ENCODE data around the gene CYP21A2.
"Not testable (repeated sequence)": the region's sequence is repeated elsewhere in the genome, so short reads cannot be mapped to it uniquely, and the experiment has no call there.

Gene CYP21A2

GRCh38 chr6:32060966-32061655, 22.9 kb downstream of the CYP21A2 start:
- Histone ChIP-seq H3K27me3 (ENCODE audit: control insufficient read depth, insufficient read depth, low read length) (peaks cover 42% of the 10 kb centered on the region), H3K4me3 (ENCODE audit: low read length) (no peak overlapping the region), H3K36me3 (ENCODE audit: insufficient read depth, low read length) (no peaks in the 10 kb centered on the region), H3K9me3 (replicated peaks; ENCODE audit: low read length) (no peaks in the 10 kb centered on the region), H3K9ac (ENCODE audit: low read depth, low read length) (no peak overlapping the region), H3K4me1 (ENCODE audit: control insufficient read depth, insufficient read depth, low read length) (no peaks in the 10 kb centered on the region), H3K4me2 (ENCODE audit: low read length) (no peak overlapping the region)

GRCh38 chr6:32064706-32065105, 26.5 kb downstream of the CYP21A2 start:
- Histone ChIP-seq H3K9me3 (replicated peaks; ENCODE audit: low read length) (no peaks in the 10 kb centered on the region), H3K4me1 (ENCODE audit: control insufficient read depth, insufficient read depth, low read length) (no peaks in the 10 kb centered on the region), H3K27me3 (ENCODE audit: control insufficient read depth, insufficient read depth, low read length) (peaks cover 50% of the 10 kb centered on the region), H3K4me3 (ENCODE audit: low read length) (no peak overlapping the region), H3K36me3 (ENCODE audit: insufficient read depth, low read length) (no peaks in the 10 kb centered on the region), H3K9ac (ENCODE audit: low read depth, low read length) (no peak overlapping the region), H3K4me2 (ENCODE audit: low read length) (no peak overlapping the region)

- peaks cover 63% of the 10 kb centered on the region for H3K27me3 ChIP-seq (ENCODE audit: control insufficient read depth, insufficient read depth, low read length)
Observed at GRCh38 chr6:32067521-32067920, 29.3 kb downstream of the CYP21A2 start.

GRCh38 chr6:32068315-32068714, 30.1 kb downstream of the CYP21A2 start:
- H3K4me3 ChIP-seq (ENCODE audit: low read length); H3K4me2 ChIP-seq (ENCODE audit: low read length); H3K4me1 ChIP-seq (ENCODE audit: control insufficient read depth, insufficient read depth, low read length); H3K36me3 ChIP-seq (ENCODE audit: insufficient read depth, low read length); H3K9ac ChIP-seq (ENCODE audit: low read depth, low read length); H3K9me3 ChIP-seq (replicated peaks; ENCODE audit: low read length): not testable (repeated sequence)
- peaks cover 68% of the 10 kb centered on the region for H3K27me3 ChIP-seq (ENCODE audit: control insufficient read depth, insufficient read depth, low read length)

More at GRCh38 chr6:32067521-32067920, 29.3 kb downstream of the CYP21A2 start:
- not testable (repeated sequence) for H3K36me3 ChIP-seq (ENCODE audit: insufficient read depth, low read length); H3K4me1 ChIP-seq (ENCODE audit: control insufficient read depth, insufficient read depth, low read length); H3K9me3 ChIP-seq (replicated peaks; ENCODE audit: low read length); H3K4me3 ChIP-seq (ENCODE audit: low read length); H3K4me2 ChIP-seq (ENCODE audit: low read length); H3K9ac ChIP-seq (ENCODE audit: low read depth, low read length)

- Histone ChIP-seq H3K9me3 (replicated peaks; ENCODE audit: low read length) (no peaks in the 10 kb centered on the region), H3K9ac (ENCODE audit: low read depth, low read length) (no peak overlapping the region), H3K4me3 (ENCODE audit: low read length) (no peak overlapping the region), H3K4me2 (ENCODE audit: low read length) (no peak overlapping the region), H3K27me3 (ENCODE audit: control insufficient read depth, insufficient read depth, low read length) (peaks cover 66% of the 10 kb centered on the region), H3K36me3 (ENCODE audit: insufficient read depth, low read length) (no peaks in the 10 kb centered on the region), H3K4me1 (ENCODE audit: control insufficient read depth, insufficient read depth, low read length) (no peaks in the 10 kb centered on the region)
Observed at GRCh38 chr6:32068867-32069266, 30.7 kb downstream of the CYP21A2 start.

GRCh38 chr6:32069460-32069859, 31.2 kb downstream of the CYP21A2 start:
- Histone ChIP-seq H3K9ac (ENCODE audit: low read depth, low read length) (no peak overlapping the region), H3K4me2 (ENCODE audit: low read length) (no peak overlapping the region), H3K9me3 (replicated peaks; ENCODE audit: low read length) (no peaks in the 10 kb centered on the region), H3K27me3 (ENCODE audit: control insufficient read depth, insufficient read depth, low read length) (peaks cover 68% of the 10 kb centered on the region), H3K4me3 (ENCODE audit: low read length) (no peak overlapping the region), H3K36me3 (ENCODE audit: insufficient read depth, low read length) (no peaks in the 10 kb centered on the region), H3K4me1 (ENCODE audit: control insufficient read depth, insufficient read depth, low read length) (no peaks in the 10 kb centered on the region)

GRCh38 chr6:32069878-32070515, 31.8 kb downstream of the CYP21A2 start:
- Histone ChIP-seq H3K4me3 (ENCODE audit: low read length) (no peak overlapping the region), H3K9ac (ENCODE audit: low read depth, low read length) (no peak overlapping the region), H3K36me3 (ENCODE audit: insufficient read depth, low read length) (no peaks in the 10 kb centered on the region), H3K9me3 (replicated peaks; ENCODE audit: low read length) (no peaks in the 10 kb centered on the region), H3K27me3 (ENCODE audit: control insufficient read depth, insufficient read depth, low read length) (peaks cover 70% of the 10 kb centered on the region), H3K4me1 (ENCODE audit: control insufficient read depth, insufficient read depth, low read length) (no peaks in the 10 kb centered on the region), H3K4me2 (ENCODE audit: low read length) (no peak overlapping the region)

- Histone ChIP-seq H3K27me3 (ENCODE audit: control insufficient read depth, insufficient read depth, low read length) (peaks cover 65% of the 10 kb centered on the region), H3K4me1 (ENCODE audit: control insufficient read depth, insufficient read depth, low read length) (peaks cover 5% of the 10 kb centered on the region), H3K36me3 (ENCODE audit: insufficient read depth, low read length) (no peaks in the 10 kb centered on the region), H3K9ac (ENCODE audit: low read depth, low read length) (no peak overlapping the region), H3K4me2 (ENCODE audit: low read length) (no peak overlapping the region), H3K9me3 (replicated peaks; ENCODE audit: low read length) (no peaks in the 10 kb centered on the region), H3K4me3 (ENCODE audit: low read length) (no peak overlapping the region)
Observed at GRCh38 chr6:32070814-32071543, 32.8 kb downstream of the CYP21A2 start.

GRCh38 chr6:32073101-32073500, 34.9 kb downstream of the CYP21A2 start:
- peaks cover 16% of the 10 kb centered on the region for H3K4me1 ChIP-seq (ENCODE audit: control insufficient read depth, insufficient read depth, low read length)
- no peaks in the 10 kb centered on the region for H3K9me3 ChIP-seq (replicated peaks; ENCODE audit: low read length)
- no peak overlapping the region for H3K9ac ChIP-seq (ENCODE audit: low read depth, low read length)
- H3K27me3 ChIP-seq (ENCODE audit: control insufficient read depth, insufficient read depth, low read length): peaks cover 59% of the 10 kb centered on the region
- no peak overlapping the region for H3K4me3 ChIP-seq (ENCODE audit: low read length)
- H3K36me3 ChIP-seq (ENCODE audit: insufficient read depth, low read length): no peaks in the 10 kb centered on the region
- H3K4me2 ChIP-seq (ENCODE audit: low read length): no peak overlapping the region

GRCh38 chr6:32073613-32074012, 35.4 kb downstream of the CYP21A2 start:
- Histone ChIP-seq H3K4me3 (ENCODE audit: low read length) (no peak overlapping the region), H3K9me3 (replicated peaks; ENCODE audit: low read length) (no peaks in the 10 kb centered on the region), H3K4me2 (ENCODE audit: low read length) (no peak overlapping the region), H3K27me3 (ENCODE audit: control insufficient read depth, insufficient read depth, low read length) (peaks cover 54% of the 10 kb centered on the region), H3K9ac (ENCODE audit: low read depth, low read length) (no peak overlapping the region), H3K36me3 (ENCODE audit: insufficient read depth, low read length) (no peaks in the 10 kb centered on the region), H3K4me1 (ENCODE audit: control insufficient read depth, insufficient read depth, low read length) (peaks cover 16% of the 10 kb centered on the region)

GRCh38 chr6:32074996-32075532, 36.8 kb downstream of the CYP21A2 start:
- Histone ChIP-seq H3K36me3 (ENCODE audit: insufficient read depth, low read length) (no peaks in the 10 kb centered on the region), H3K4me3 (ENCODE audit: low read length) (no peak overlapping the region), H3K4me1 (ENCODE audit: control insufficient read depth, insufficient read depth, low read length) (peaks cover 20% of the 10 kb centered on the region), H3K4me2 (ENCODE audit: low read length) (no peak overlapping the region), H3K27me3 (ENCODE audit: control insufficient read depth, insufficient read depth, low read length) (peaks cover 39% of the 10 kb centered on the region), H3K9me3 (replicated peaks; ENCODE audit: low read length) (no peaks in the 10 kb centered on the region), H3K9ac (ENCODE audit: low read depth, low read length) (no peak overlapping the region)

All from skeletal muscle satellite cell (primary cell).